Measurements from ENCODE around the gene KCNE2.

The KCNE2 gene

GRCh38 chr21:34352556-34352955 lies 11.2 kb upstream of the KCNE2 start:
- no peak for TF ChIP-seq CTCF (IDR thresholded peaks at IDR 0.05; ENCODE audit: low read depth, low read length)
- no peak overlapping the region for H3K4me3 ChIP-seq (ENCODE audit: low read depth, low read length)

GRCh38 chr21:34353182-34353581 lies 10.6 kb upstream of the KCNE2 start:
- no peak for TF ChIP-seq CTCF (IDR thresholded peaks at IDR 0.05; ENCODE audit: low read depth, low read length)
- H3K4me3 ChIP-seq (ENCODE audit: low read depth, low read length): no peak overlapping the region

GRCh38 chr21:34354836-34355235 lies 9.0 kb upstream of the KCNE2 start:
- TF ChIP-seq CTCF (IDR thresholded peaks at IDR 0.05; ENCODE audit: low read depth, low read length): no peak
- no peak overlapping the region for H3K4me3 ChIP-seq (ENCODE audit: low read depth, low read length)

- no peak for TF ChIP-seq CTCF (IDR thresholded peaks at IDR 0.05; ENCODE audit: low read depth, low read length)
- no peak overlapping the region for H3K4me3 ChIP-seq (ENCODE audit: low read depth, low read length)
Observed at GRCh38 chr21:34355570-34355969, 8.2 kb upstream of the KCNE2 start.

GRCh38 chr21:34357889-34358288 lies 5.9 kb upstream of the KCNE2 start:
- no peak for TF ChIP-seq CTCF (IDR thresholded peaks at IDR 0.05; ENCODE audit: low read depth, low read length)
- H3K4me3 ChIP-seq (ENCODE audit: low read depth, low read length): no peak overlapping the region

GRCh38 chr21:34358866-34359265 lies 4.9 kb upstream of the KCNE2 start:
- TF ChIP-seq CTCF (IDR thresholded peaks at IDR 0.05; ENCODE audit: low read depth, low read length): no peak
- no peak overlapping the region for H3K4me3 ChIP-seq (ENCODE audit: low read depth, low read length)

GRCh38 chr21:34360488-34361241 lies 3.1 kb upstream of the KCNE2 start:
- TF ChIP-seq CTCF (IDR thresholded peaks at IDR 0.05; ENCODE audit: low read depth, low read length): no peak
- H3K4me3 ChIP-seq (ENCODE audit: low read depth, low read length): no peak overlapping the region
